ENCODE results near the gene SEPTIN1.

The SEPTIN1 gene

DNA sequence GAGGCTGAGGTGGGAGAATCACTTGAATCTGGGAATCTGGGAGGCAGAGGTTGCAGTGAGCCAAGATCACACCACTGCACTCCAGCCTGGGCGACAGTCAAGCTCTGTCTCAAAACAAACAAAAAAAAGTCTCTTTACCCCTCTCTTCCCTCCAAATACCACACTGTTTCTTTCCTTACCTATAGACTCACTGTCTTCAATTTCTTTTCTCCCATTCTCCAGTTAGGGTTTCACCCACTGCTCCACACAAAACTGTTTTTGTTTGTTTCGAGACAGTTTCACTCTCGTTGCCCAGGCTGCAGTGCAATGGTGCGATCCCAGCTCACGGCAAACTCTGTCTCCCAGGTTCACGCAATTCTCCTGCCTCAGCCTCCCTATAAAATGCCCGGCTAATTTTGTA is 21.2 kb downstream of the SEPTIN1 start:
- no peak overlapping the region for H3K4me2 ChIP-seq (ENCODE audit: low read length)
- H3K27me3 ChIP-seq (ENCODE audit: insufficient read depth, low read length): no peaks in the 10 kb centered on the region
- H3K9me3 ChIP-seq (ENCODE audit: insufficient read depth, low read depth, low read length): no peaks in the 10 kb centered on the region
- peaks cover 11 to 16% of the 10 kb centered on the region in 2 experiments for H3K4me1 ChIP-seq (ENCODE audit: control insufficient read depth in 1 of 2, insufficient read depth in 2 of 2, low read length in 2 of 2)
- H3K9ac ChIP-seq (ENCODE audit: low read length): no peak overlapping the region
- no CpG with 5 or more reads among the region's 7 CpGs for WGBS (ENCODE audit: extremely low coverage, insufficient coverage, insufficient read length)
- no peak overlapping the region for H4K8ac ChIP-seq (ENCODE audit: low read depth, low read length)
- no peaks in the 10 kb centered on the region for H3K79me2 ChIP-seq (ENCODE audit: control insufficient read depth, insufficient read depth, low read length, poor library complexity)
- peaks cover 2% of the 10 kb centered on the region for H3K79me1 ChIP-seq (ENCODE audit: low read length)
- no peak overlapping the region for H4K12ac ChIP-seq (ENCODE audit: low read depth, low read length)
- no peak overlapping the region for H2AFZ ChIP-seq (ENCODE audit: insufficient read depth, low read length, poor library complexity)
- H3K4ac ChIP-seq (ENCODE audit: low read depth, low read length): no peak overlapping the region
- no peak overlapping the region for H3K23ac ChIP-seq (ENCODE audit: low read length)
- no peak overlapping the region for H3K4me3 ChIP-seq (ENCODE audit: low read depth, low read length)
- H4K91ac ChIP-seq (ENCODE audit: low read depth, low read length): no peak overlapping the region
- H2BK12ac ChIP-seq (ENCODE audit: low read length): no peak overlapping the region
- H2BK5ac ChIP-seq (ENCODE audit: low read depth, low read length, poor library complexity): no peak overlapping the region
- H3K14ac ChIP-seq (ENCODE audit: low read length): no peak overlapping the region
- no peak overlapping the region for H3K27ac ChIP-seq (ENCODE audit: low read depth, low read length)
- no peak overlapping the region for H2BK120ac ChIP-seq (ENCODE audit: insufficient read depth, low read length, poor library complexity)
- DNase-seq: no peak
- H3K18ac ChIP-seq (ENCODE audit: low read length): no peak overlapping the region
- H2AK5ac ChIP-seq (ENCODE audit: low read length): no peak overlapping the region
- H3K36me3 ChIP-seq (ENCODE audit: control insufficient read depth in 1 of 2, insufficient read depth in 2 of 2, low read length in 2 of 2): peaks cover 48 to 55% of the 10 kb centered on the region in 2 experiments

DNA sequence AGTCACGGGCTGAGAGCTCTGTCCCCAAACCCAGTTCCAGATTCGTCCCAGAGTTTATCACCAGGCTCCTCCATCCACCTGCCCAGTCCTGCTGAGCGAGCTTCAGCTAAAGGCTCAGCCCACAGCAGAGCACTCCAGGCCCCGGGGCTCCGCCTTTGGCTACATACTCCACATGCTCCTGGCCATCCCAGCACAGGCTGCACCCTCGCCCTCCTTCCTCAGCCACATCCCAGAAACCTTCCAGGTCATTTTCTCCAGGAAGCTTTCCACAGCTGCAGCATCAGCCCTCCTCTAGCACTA is 22.5 kb downstream of the SEPTIN1 start:
- Histone ChIP-seq H4K8ac (ENCODE audit: low read depth, low read length) (no peak overlapping the region), H3K36me3 (ENCODE audit: control insufficient read depth in 1 of 2, insufficient read depth in 2 of 2, low read length in 2 of 2) (peaks cover 41 to 45% of the 10 kb centered on the region in 2 experiments), H3K79me2 (ENCODE audit: control insufficient read depth, insufficient read depth, low read length, poor library complexity) (peaks cover 5% of the 10 kb centered on the region), H3K23ac (ENCODE audit: low read length) (no peak overlapping the region), H3K4ac (ENCODE audit: low read depth, low read length) (no peak overlapping the region), H3K79me1 (ENCODE audit: low read length) (peaks cover 12% of the 10 kb centered on the region), H3K18ac (ENCODE audit: low read length) (no peak overlapping the region), H3K27me3 (ENCODE audit: insufficient read depth, low read length) (no peaks in the 10 kb centered on the region), H2BK5ac (ENCODE audit: low read depth, low read length, poor library complexity) (no peak overlapping the region), H2BK120ac (ENCODE audit: insufficient read depth, low read length, poor library complexity) (no peak overlapping the region), H4K91ac (ENCODE audit: low read depth, low read length) (no peak overlapping the region), H2AFZ (ENCODE audit: insufficient read depth, low read length, poor library complexity) (no peak overlapping the region), H3K4me2 (ENCODE audit: low read length) (no peak overlapping the region), H2AK5ac (ENCODE audit: low read length) (no peak overlapping the region), H3K4me3 (ENCODE audit: low read depth, low read length) (no peak overlapping the region), H4K12ac (ENCODE audit: low read depth, low read length) (no peak overlapping the region), H3K9me3 (ENCODE audit: insufficient read depth, low read depth, low read length) (no peaks in the 10 kb centered on the region), H3K27ac (ENCODE audit: low read depth, low read length) (no peak overlapping the region), H3K14ac (ENCODE audit: low read length) (no peak overlapping the region), H3K9ac (ENCODE audit: low read length) (no peak overlapping the region), H3K4me1 (ENCODE audit: control insufficient read depth in 1 of 2, insufficient read depth in 2 of 2, low read length in 2 of 2) (peaks cover 15 to 20% of the 10 kb centered on the region in 2 experiments), H2BK12ac (ENCODE audit: low read length) (no peak overlapping the region)
- DNase-seq: peak; percentile 94 to 96
- no CpG with 5 or more reads among the region's 6 CpGs for WGBS (ENCODE audit: extremely low coverage, insufficient coverage, insufficient read length)

DNA sequence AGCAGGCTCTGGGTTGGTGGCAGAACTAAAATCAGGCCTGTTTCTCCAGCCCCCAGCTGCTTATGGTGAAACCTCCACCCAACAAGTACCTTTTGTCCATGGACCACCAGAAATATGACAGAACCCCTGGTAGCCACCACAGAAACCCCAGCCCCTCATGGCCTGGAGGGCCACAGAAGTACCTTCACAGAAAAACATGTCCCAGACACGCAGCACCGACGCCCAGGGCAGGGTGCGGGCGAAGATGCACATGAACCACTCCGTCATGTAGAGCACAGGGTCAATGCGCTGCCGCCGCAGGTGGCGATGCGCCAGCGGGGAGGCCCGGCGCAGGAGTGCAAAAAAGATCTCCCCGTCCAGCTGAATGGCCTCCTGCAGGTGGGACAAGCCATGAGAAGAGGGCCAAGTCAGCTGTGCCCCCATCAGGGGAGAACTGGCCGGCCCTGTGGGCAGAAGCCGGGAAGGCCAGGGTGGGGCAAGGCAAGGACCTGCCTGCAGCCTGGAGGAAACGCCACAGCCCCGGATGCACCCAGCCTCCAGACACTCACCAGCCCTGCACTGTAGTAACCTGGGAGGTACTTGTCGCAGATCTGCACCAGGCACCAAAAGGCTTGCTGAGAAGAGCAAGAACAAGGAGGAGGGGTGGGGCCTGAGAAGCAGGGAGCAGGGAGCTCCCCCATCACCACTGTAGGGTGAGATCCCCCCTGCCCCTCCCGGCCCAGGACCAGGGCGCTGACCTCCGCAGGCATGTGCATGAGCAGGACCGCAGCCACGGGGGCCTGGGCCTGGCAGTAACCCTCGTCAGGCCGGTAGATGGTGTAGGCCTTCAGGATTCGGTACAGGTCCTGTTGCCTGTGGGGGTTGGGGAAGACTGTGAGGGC is 23.1 kb downstream of the SEPTIN1 start:
- H3K27me3 ChIP-seq (ENCODE audit: insufficient read depth, low read length): no peaks in the 10 kb centered on the region
- peak overlapping the region; percentile 45 for H3K27ac ChIP-seq (ENCODE audit: low read depth, low read length)
- peak overlapping the region; percentile 22 for H4K12ac ChIP-seq (ENCODE audit: low read depth, low read length)
- H2BK12ac ChIP-seq (ENCODE audit: low read length): no peak overlapping the region
- no peak overlapping the region for H4K91ac ChIP-seq (ENCODE audit: low read depth, low read length)
- no peak for DNase-seq
- H3K23ac ChIP-seq (ENCODE audit: low read length): no peak overlapping the region
- H2AFZ ChIP-seq (ENCODE audit: insufficient read depth, low read length, poor library complexity): no peak overlapping the region
- peaks cover 15% of the 10 kb centered on the region for H3K79me1 ChIP-seq (ENCODE audit: low read length)
- H3K36me3 ChIP-seq (ENCODE audit: control insufficient read depth in 1 of 2, insufficient read depth in 2 of 2, low read length in 2 of 2): peaks cover 36 to 41% of the 10 kb centered on the region in 2 experiments
- no peak overlapping the region for H2BK120ac ChIP-seq (ENCODE audit: insufficient read depth, low read length, poor library complexity)
- H3K79me2 ChIP-seq (ENCODE audit: control insufficient read depth, insufficient read depth, low read length, poor library complexity): peaks cover 10% of the 10 kb centered on the region
- H4K8ac ChIP-seq (ENCODE audit: low read depth, low read length): no peak overlapping the region
- no peak overlapping the region for H3K9ac ChIP-seq (ENCODE audit: low read length)
- H3K18ac ChIP-seq (ENCODE audit: low read length): no peak overlapping the region
- no peak overlapping the region for H2BK5ac ChIP-seq (ENCODE audit: low read depth, low read length, poor library complexity)
- no CpG with 5 or more reads among the region's 28 CpGs for WGBS (ENCODE audit: extremely low coverage, insufficient coverage, insufficient read length)
- H3K4me2 ChIP-seq (ENCODE audit: low read length): no peak overlapping the region
- no peak overlapping the region for H3K4me3 ChIP-seq (ENCODE audit: low read depth, low read length)
- no peak overlapping the region for H2AK5ac ChIP-seq (ENCODE audit: low read length)
- H3K9me3 ChIP-seq (ENCODE audit: insufficient read depth, low read depth, low read length): no peaks in the 10 kb centered on the region
- H3K14ac ChIP-seq (ENCODE audit: low read length): no peak overlapping the region
- peaks cover 15 to 20% of the 10 kb centered on the region in 2 experiments for H3K4me1 ChIP-seq (ENCODE audit: control insufficient read depth in 1 of 2, insufficient read depth in 2 of 2, low read length in 2 of 2)
- no peak overlapping the region for H3K4ac ChIP-seq (ENCODE audit: low read depth, low read length)

DNA sequence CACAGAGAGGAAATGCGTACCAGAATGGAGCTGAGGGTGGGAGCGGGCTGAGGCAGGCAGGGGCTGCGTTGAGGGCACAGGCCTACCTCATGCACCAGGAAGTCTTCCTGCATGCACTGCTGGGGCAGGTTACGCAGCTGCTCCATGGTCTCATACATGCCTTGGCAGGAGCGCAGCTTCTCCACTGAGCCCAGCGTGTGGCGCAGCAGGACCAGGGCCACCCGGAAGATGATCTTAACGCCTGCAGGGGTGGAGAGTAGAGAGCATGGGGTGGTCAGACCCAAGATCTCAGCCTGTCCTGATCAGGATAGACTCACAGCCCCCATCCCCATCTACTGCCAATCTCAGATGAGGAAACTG is 23.8 kb downstream of the SEPTIN1 start:
- no peak overlapping the region for H4K91ac ChIP-seq (ENCODE audit: low read depth, low read length)
- no peak overlapping the region for H2BK5ac ChIP-seq (ENCODE audit: low read depth, low read length, poor library complexity)

More for the DNA sequence above, 23.8 kb downstream of the SEPTIN1 start:
- H2BK120ac ChIP-seq (ENCODE audit: insufficient read depth, low read length, poor library complexity): no peak overlapping the region
- no peak overlapping the region for H3K14ac ChIP-seq (ENCODE audit: low read length)
- H3K18ac ChIP-seq (ENCODE audit: low read length): no peak overlapping the region
- no peak for DNase-seq
- H3K79me1 ChIP-seq (ENCODE audit: low read length): peaks cover 15% of the 10 kb centered on the region
- no peak overlapping the region for H3K23ac ChIP-seq (ENCODE audit: low read length)
- peaks cover 19 to 20% of the 10 kb centered on the region in 2 experiments for H3K4me1 ChIP-seq (ENCODE audit: control insufficient read depth in 1 of 2, insufficient read depth in 2 of 2, low read length in 2 of 2)
- H3K9ac ChIP-seq (ENCODE audit: low read length): no peak overlapping the region
- no CpG with 5 or more reads among the region's 9 CpGs for WGBS (ENCODE audit: extremely low coverage, insufficient coverage, insufficient read length)
- H3K36me3 ChIP-seq (ENCODE audit: control insufficient read depth in 1 of 2, insufficient read depth in 2 of 2, low read length in 2 of 2): peaks cover 38 to 46% of the 10 kb centered on the region in 2 experiments
- no peaks in the 10 kb centered on the region for H3K9me3 ChIP-seq (ENCODE audit: insufficient read depth, low read depth, low read length)
- no peak overlapping the region for H4K12ac ChIP-seq (ENCODE audit: low read depth, low read length)
- H3K79me2 ChIP-seq (ENCODE audit: control insufficient read depth, insufficient read depth, low read length, poor library complexity): peaks cover 10% of the 10 kb centered on the region
- H4K8ac ChIP-seq (ENCODE audit: low read depth, low read length): no peak overlapping the region
- no peak overlapping the region for H3K4me2 ChIP-seq (ENCODE audit: low read length)
- no peak overlapping the region for H2AFZ ChIP-seq (ENCODE audit: insufficient read depth, low read length, poor library complexity)
- peak overlapping the region; percentile 6 for H3K4me3 ChIP-seq (ENCODE audit: low read depth, low read length)
- no peak overlapping the region for H3K4ac ChIP-seq (ENCODE audit: low read depth, low read length)
- no peak overlapping the region for H2AK5ac ChIP-seq (ENCODE audit: low read length)
- H2BK12ac ChIP-seq (ENCODE audit: low read length): no peak overlapping the region
- H3K27ac ChIP-seq (ENCODE audit: low read depth, low read length): no peak overlapping the region
- no peaks in the 10 kb centered on the region for H3K27me3 ChIP-seq (ENCODE audit: insufficient read depth, low read length)
